ENCODE data around the gene SMYD5.

- TF ChIP-seq CTCF (conservative IDR thresholded peaks at IDR 0.05; ENCODE audit: low read length): no peak
- TF ChIP-seq EZH2phosphoT487 (IDR thresholded peaks at IDR 0.05; ENCODE audit: borderline replicate concordance, low read depth, low read length): no peak
These were observed 38.4 kb downstream of the SMYD5 start for GRCh38 chr2:73252238-73253027.

Measured in OCI-LY7 (cell line).